Umbilical cord (tissue), 2 donors: ENCODE data around the gene DPEP1. TPM values are rescaled to one million over a fixed set of nuclear protein-coding genes. Genes with fewer than 3 reads are reported as not detected.
"Not testable (repeated sequence)": the region's sequence is repeated elsewhere in the genome, so short reads cannot be mapped to it uniquely, and the experiment has no call there.

Experiments used
- DNase-seq: peaks from one replicate; pipeline ENCODE4 v3.0.0-alpha.2; 2015; ENCODE audit warnings: low spot score
- total RNA-seq: library from RNA; depleted of rRNA; stranded (reverse); fragments of >200 nt; gene quantifications from one replicate; pipeline ENCODE4 v1.2.3, GENCODE V29; 2014; ENCODE audit warnings: low replicate concordance; ENCODE audit not compliant: insufficient read depth

DPEP1 gene
- total RNA-seq, 1 donor from 2014 or later: 5.5 TPM

DNA sequence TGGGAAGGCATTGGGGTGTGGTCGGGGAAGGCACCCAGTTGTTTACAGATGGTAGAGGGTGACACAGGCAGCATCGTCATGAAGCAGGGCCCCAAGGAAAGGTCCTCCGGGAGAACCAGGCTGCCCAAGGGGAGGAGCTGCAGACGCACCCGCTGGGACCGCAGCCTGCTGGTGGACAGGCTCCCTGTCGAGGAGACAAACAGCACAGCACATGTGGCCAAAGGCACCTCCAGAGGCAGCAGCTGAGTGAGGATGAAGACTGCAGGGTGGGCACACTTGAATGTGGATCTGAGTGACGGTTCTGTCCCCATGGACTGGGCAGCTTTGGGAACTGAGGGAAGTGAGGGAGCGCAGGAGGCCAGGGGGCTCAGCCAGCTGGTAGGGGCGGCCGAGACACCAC, 31.7 kb downstream of the DPEP1 start:
- no peak for DNase-seq

GRCh38 chr16:89646270-89646669, 32.8 kb downstream of the DPEP1 start:
- no peak for DNase-seq

DNA sequence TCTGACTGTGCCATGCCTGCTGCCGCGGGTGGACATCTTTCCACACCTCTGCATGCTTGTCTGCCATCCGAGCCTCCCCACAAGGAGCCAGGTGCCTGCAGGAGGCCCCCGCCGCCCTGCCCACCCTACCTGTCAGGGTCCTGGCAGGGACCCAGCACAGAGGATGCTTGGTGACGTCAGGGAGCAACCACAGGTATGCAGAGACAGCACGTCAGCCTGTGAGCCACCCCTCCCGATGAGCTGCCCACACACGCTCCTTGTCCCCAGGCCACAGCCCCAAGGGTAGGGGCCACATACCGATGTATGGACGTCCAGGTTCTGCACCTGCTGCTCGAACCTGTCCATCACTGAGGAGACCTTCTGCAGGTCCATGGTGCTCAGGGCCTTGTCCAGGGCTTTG, 33.5 kb downstream of the DPEP1 start:
- DNase-seq: no peak

GRCh38 chr16:89651584-89651983, 38.1 kb downstream of the DPEP1 start:
- DNase-seq: no peak

DNA sequence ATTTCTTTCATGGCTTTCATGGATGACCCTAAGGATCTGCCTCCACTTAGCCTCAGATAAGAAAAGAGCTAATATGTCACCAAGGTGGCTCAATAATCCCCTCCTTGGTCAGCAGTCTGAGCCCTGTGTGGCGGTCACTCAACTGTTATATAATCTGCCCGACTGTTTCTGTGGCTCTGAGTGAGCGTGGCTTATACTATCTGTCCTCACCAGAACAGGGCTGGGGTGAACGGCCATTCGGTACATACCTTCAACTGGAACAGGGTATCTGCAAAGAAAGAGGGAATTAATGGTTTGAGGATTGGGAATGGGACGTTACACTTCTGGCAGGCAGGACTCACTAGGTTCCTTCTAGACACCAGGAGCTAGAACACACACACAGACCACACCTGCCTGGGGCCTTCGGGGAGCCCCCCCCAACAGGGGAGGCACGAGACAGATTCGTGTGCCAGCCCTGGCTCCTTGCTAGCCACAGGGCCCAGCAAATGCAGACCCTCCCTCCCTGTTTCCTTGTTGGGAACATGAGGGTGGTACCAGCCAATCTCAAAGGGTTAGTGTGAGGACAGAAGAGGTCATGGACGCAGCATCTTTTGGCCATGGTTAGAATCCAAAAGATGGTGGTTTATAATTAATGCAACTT, 40.3 kb downstream of the DPEP1 start:
- DNase-seq: no peak

- no peak for DNase-seq
Observed at GRCh38 chr16:89655062-89655643, 41.7 kb downstream of the DPEP1 start.

DNA sequence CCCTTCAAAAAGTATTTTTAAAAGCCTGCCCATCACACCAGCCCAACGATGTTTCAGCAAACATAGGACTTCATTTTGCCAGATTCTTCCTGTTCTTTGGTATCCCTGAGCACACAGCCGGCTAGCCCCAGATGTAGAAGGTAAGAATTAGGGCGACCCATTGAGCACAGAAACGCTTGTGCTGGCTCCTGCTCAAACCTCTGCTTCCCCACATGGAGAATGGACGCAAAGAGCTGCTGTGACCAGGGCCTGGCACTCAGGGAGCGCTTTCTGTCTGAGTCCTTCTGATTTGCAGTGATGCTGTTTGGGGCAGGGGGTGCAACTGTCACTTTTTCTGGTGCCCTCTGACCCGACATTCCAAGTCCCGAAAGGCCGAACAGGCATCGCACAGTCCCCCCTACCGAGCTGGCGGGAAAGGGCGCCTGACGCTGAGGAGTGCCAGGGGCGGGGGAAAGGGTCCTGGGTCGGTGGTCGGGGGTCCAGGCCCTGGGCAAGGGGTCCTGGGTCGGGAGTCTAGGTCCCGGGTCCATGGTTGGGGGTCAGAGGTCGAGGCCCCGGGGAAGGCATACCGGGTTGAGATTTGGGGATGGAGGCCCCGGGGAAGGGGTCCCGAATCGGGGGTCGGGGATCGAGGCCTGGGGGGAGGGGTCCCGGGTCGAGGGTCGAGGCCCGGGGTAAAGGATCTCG, 43.1 kb downstream of the DPEP1 start:
- no peak for DNase-seq

- DNase-seq: peak; percentile 81
Observed at GRCh38 chr16:89657442-89658220, 44.2 kb downstream of the DPEP1 start, which contains the start of the genes CHMP1A and SPATA33. Gene CHMP1A (minus strand): TSS chr16:89657708. CDS start chr16:89657588, 120 bp downstream. Gene SPATA33 (plus strand): TSS chr16:89657836. CDS start chr16:89657912, 76 bp downstream.

GRCh38 chr16:89658221-89658879, 44.9 kb downstream of the DPEP1 start:
- no peak for DNase-seq

DNA sequence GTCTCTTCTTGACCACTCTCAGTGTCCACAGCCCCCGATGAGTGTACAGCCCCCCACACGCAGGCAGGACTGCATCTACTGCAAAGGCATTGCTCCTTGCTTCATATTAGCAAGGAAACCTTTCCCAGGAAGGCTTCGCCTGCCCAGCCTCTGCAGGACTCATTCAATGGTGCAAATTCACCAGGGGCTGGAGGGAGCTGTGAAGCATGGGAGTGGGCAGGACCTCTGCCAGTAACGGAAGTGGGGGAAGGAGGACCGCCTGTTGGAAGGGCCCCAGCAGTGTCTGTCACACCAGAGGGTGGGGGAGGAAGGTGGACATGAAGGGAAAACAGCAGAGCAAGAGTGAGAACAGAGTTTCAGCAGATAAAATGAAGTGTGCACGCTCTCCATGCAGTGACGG, 46.7 kb downstream of the DPEP1 start:
- DNase-seq: no peak

GRCh38 chr16:89661215-89661614, 47.8 kb downstream of the DPEP1 start:
- no peak for DNase-seq

DNA sequence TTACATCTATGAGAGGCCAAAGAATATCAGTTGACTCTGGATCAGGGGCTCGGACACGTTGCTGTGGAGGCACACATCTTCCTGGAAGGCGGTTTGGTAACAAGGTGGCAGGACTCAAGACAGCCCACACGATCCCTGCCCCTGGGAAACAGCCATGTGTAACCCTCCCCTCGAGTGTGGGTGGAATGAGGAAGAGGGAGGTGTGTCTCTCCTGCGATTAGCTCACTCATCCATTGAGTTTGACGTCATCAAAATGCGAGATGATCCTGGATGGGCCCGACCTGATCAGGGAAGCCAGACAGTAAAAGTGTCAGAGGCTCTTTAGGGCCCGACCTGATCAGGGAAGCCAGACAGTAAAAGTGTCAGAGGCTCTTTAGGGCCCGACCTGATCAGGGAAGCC, 50.8 kb downstream of the DPEP1 start:
- DNase-seq: not testable (repeated sequence)

DNA sequence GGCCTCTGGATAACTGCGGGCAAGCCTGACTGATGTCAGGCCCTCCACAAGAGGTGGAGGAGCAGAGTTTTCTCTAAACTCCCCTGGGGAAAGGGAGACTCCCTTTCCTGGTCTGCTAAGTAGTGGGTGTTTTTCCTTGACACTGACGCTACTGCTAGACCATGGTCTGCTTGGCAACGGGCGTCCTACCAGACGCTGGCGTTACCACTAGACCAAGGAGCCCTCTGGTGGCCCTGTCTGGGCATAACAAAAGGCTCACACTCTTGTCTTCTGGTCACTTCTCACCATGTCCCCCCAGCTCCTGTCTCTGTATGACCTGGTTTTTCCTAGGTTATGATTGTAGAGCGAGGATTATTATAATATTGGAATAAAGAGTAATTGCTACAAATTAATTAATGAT, 53.6 kb downstream of the DPEP1 start:
- not testable (repeated sequence) for DNase-seq

GRCh38 chr16:89667633-89668032, 54.2 kb downstream of the DPEP1 start:
- DNase-seq: no peak

GRCh38 chr16:89668790-89669158, 55.3 kb downstream of the DPEP1 start:
- DNase-seq: no peak

DNA sequence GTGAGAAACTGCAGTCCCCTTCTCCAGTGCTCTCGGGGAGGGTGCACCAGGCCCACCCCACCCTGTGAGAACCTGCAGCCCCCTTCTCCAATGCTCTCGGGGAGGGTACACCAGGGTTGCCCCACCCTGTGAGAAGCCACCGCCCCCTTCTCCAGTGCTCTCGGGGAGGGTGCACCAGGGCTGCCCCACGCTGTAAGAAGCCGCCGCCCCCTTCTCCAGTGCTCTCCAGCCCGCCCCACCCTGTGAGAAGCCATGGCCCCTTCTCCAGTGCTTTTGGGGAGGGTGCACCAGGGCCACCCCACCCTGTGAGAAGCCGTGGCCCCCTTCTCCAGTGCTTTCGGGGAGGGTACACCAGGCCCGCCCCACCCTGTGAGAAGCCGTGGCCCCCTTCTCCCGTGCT, 56.3 kb downstream of the DPEP1 start:
- no peak for DNase-seq

GRCh38 chr16:89670496-89671431, 57.3 kb downstream of the DPEP1 start:
- no peak for DNase-seq

DNA sequence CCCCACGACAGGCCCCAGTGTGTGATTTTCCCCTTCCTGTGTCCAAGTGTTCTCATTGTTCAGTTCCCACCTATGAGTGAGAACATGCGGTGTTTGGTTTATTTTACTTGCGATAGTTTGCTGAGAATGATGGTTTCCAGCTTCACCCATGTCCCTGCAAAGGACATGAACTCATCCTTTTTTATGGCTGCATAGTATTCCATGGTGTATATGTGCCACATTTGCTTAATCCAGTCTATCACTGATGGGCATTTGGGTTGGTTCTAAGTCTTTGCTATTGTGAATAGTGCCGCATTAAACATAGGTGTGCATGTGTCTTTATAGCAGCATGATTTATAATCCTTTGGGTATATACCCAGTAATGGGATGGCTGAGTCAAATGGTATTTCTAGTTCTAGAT, 58.1 kb downstream of the DPEP1 start:
- not testable (repeated sequence) for DNase-seq

DNA sequence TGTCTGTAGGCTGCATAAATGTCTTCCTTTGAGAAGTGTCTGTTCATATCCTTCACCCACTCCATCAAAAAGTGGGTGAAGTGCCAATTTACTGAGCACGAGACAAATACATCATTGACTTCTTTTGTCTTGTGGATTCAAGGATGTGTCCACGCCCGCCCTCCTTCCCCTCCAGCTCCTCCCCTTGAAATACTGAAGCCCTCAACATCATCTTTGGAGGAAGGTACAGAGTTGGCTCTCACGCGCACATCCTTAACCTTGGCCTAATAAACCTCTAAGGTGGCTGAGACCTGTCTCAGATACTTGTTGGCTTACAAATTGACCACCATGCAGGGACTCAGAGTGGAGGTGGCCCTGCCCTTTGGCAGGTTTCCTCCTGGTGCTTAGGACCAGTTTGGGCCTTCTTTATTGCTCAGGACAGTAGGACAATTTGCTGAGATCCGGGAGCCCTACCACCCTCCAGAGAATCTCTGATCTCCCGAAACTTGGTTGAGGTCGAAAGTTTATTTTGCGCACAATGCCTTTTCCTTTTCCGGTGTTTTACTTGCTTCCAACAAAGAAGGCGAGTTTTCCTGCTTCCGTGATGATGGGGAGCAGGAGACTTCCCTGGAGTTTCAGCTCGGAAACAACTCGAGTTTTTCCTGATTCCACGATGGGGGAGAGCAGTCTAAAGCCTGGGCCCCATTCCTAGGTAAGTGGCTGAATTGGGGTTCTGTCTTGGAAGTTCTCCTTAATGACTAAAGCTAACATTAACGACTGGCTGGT, 58.9 kb downstream of the DPEP1 start:
- DNase-seq: no peak

- no peak for DNase-seq
Observed at GRCh38 chr16:89678258-89678657, 64.8 kb downstream of the DPEP1 start.
